Measurements from ENCODE around the gene NANS.

DNA sequence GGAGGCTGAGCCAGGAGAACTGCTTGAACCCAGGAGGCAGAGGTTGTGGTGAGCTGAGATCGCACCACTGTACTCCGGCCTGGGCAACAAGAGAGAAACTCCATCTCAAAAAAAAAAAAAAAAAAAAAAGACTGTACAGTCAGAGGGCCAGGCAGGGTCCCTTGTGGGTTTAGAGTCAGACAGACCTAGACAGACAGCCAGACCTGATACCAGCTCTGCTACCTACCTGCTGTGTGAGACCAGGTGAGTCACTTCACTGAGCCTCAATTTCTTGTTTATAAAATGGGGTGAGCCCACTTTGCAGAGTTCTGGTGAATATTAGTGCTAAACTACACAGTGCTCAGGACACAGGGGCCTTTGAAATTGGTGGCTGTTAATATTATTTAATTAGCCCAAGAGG is 42.8 kb downstream of the NANS start:
- TF ChIP-seq, protein P1, sequence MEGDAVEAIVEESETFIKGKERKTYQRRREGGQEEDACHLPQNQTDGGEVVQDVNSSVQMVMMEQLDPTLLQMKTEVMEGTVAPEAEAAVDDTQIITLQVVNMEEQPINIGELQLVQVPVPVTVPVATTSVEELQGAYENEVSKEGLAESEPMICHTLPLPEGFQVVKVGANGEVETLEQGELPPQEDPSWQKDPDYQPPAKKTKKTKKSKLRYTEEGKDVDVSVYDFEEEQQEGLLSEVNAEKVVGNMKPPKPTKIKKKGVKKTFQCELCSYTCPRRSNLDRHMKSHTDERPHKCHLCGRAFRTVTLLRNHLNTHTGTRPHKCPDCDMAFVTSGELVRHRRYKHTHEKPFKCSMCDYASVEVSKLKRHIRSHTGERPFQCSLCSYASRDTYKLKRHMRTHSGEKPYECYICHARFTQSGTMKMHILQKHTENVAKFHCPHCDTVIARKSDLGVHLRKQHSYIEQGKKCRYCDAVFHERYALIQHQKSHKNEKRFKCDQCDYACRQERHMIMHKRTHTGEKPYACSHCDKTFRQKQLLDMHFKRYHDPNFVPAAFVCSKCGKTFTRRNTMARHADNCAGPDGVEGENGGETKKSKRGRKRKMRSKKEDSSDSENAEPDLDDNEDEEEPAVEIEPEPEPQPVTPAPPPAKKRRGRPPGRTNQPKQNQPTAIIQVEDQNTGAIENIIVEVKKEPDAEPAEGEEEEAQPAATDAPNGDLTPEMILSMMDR (conservative IDR thresholded peaks at IDR 0.05; ENCODE audit: low read length) = no peak
- TF ChIP-seq EZH2phosphoT487 (IDR thresholded peaks at IDR 0.05; ENCODE audit: borderline replicate concordance, low read depth, low read length) = no peak
